ENCODE results near the gene TMEM242.

- no peak for TF ChIP-seq POLR2A (IDR thresholded peaks at IDR 0.05)
- TF ChIP-seq, protein P1, sequence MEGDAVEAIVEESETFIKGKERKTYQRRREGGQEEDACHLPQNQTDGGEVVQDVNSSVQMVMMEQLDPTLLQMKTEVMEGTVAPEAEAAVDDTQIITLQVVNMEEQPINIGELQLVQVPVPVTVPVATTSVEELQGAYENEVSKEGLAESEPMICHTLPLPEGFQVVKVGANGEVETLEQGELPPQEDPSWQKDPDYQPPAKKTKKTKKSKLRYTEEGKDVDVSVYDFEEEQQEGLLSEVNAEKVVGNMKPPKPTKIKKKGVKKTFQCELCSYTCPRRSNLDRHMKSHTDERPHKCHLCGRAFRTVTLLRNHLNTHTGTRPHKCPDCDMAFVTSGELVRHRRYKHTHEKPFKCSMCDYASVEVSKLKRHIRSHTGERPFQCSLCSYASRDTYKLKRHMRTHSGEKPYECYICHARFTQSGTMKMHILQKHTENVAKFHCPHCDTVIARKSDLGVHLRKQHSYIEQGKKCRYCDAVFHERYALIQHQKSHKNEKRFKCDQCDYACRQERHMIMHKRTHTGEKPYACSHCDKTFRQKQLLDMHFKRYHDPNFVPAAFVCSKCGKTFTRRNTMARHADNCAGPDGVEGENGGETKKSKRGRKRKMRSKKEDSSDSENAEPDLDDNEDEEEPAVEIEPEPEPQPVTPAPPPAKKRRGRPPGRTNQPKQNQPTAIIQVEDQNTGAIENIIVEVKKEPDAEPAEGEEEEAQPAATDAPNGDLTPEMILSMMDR (IDR thresholded peaks at IDR 0.05), result no peak
Measured at GRCh38 chr6:157264701-157265100, 58.6 kb downstream of the TMEM242 start.

All from esophagus squamous epithelium (tissue), 4 donors.